Measurements from ENCODE around the gene TFPI.

TFPI gene

GRCh38 chr2:187415449-187415848, 138.8 kb downstream of the TFPI start:
- DNase-seq (ENCODE audit: low read depth in 2 of 2): no peak
